IPS-NIHi7 (cell line): ENCODE results near the gene AGTR1.
"Not testable (repeated sequence)": the region's sequence is repeated elsewhere in the genome, so short reads cannot be mapped to it uniquely, and the experiment has no call there.

Source experiments
- DNase-seq: peaks from one replicate; pipeline ENCODE4 v3.0.0; 2012; ENCODE audit warnings: mixed read lengths; ENCODE audit errors: extremely low spot score

The AGTR1 gene

DNA sequence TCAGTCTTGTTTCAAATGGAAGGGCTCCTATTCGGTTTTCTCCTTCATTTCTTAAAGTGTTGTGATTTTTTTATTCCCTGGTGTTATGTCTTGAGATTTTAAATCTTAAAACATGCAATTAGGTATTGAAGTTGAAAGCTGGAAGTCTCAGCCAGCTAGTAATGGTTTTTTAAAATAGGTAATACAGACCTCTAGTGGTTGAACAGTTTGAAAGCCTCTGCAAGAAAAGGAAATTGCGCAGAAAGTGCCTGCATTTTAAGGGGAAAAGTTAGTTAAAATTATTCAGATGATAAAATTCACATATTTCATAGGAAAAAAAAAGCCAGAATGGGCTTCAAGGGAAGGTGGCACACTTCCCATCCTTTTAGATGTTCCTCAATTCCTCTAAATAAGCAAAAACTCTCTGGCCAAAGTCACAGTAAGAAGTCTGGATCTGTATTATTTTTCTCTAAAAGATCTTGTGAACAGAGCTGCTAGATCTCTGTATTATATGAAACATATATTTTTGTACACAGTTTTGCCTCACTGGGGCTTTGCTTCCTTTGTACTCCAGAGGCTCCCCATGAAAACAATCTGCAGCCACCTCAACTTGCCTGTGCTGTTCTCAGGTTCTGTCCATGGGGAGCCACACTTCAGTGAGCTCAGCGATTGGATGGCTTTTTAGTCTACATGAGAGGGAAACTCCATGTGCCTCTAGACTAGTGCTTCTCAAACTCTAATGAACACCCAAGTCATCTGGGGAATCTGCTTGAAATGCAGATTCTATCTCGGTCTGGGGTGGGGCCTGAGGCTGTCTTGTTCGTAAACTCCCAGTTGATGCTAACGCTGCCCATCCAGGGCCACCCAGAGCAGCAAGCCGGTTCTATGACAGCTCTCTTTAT, 21.5 kb downstream of the AGTR1 start:
- peak; percentile 20 for DNase-seq

DNA sequence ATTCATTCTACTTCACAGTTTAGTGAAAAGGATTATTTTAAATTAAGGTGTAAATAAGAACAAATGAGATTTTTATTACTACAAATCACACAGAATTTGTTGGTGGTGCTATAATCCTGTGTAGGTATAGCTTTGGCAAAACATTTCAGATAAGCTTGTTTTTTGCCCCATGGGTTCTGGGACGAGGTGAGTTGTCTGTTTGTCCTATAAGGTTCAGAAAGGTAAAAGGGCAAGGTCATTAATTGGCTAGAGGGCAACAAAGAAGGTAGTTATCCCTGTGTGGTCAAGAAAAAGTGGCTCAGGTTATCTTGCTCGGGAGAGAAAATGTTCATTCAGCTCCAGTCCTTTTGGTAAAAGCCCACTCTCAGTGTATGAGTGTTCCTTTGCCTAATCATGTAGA, 23.2 kb downstream of the AGTR1 start:
- DNase-seq: no peak

DNA sequence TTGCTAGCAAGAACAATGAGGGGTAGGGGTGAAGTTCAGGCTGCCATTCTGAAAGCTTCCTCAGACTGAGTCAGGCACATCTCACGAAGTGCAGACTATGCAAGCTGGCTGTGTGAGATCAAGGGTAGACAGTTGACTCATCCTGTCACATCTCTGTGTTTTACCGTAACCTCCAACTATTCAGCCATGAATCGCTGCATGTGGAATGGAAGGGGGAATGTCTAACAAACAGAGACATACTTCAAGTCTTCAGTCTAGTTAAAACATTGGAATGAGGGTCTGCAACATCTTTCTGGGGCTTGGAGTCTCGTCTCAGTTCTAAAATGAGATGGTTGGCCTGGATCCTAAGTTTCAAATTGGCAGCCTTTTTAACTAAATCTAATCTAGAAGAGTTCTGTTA, 25.9 kb downstream of the AGTR1 start:
- no peak for DNase-seq

DNA sequence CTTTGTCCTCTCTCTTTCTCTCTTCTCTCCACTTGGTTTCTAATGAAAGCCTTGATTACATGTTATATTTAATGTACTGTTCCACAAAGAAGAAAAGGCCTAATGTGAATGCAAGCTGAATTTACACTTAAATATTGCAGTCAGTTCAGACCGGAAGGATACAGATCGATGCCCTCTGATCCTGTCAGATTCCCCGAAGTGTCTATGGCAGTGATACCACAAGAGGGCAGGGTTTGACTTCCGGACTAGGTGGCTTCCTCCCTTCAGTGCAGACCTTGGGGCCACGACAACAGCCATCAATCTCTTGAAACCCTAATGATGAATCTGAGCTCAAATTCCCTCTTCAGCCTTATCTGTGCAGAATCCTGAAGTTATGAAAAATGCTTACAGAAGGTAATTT, 29.5 kb downstream of the AGTR1 start:
- peak; percentile 72 for DNase-seq

DNA sequence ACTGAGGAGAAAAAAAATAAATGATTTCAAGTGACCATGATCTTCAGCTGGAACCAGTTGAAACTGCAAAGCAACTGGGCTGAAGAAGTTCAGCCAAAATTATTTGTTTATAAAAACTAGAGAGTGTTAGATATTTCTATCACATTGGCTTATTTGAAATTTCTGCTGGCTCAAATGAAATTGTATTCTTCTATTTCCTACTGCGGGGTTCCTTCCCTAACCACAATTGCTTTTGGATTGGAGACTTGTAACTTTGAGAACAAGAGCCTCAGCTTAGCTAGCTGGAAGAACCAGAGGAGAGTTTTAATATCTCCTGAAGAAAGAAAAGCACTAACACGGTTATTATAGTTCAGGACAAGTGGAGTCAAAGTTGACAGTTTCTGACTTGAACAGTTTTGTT, 31.1 kb downstream of the AGTR1 start:
- no peak for DNase-seq

DNA sequence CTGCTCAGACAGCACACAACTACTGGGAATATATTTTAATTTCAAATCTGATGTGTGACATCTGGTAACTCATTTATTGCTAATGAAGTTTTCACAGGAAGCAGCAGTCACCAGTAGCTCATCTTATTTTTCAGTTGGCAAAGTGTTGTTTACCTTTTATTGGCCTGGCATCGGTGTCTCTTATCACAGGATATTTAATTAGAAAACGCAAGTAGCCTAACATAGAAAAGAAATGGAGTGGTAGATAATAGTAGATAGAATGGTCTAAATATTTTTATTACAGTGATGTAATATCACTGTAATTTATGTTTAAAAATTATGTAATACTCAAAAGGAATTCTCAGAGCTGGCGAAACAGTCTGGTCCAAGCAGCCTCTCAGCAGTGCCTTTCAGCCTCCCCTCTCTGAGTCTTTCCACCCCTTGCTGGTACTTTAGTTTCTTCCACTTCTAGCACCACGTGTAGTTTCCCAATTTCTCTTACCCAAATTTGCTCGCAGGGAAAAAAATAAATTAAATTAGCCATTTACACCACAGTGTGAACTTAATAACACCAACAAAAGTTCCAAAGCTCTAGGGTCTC, 31.9 kb downstream of the AGTR1 start:
- DNase-seq: no peak

DNA sequence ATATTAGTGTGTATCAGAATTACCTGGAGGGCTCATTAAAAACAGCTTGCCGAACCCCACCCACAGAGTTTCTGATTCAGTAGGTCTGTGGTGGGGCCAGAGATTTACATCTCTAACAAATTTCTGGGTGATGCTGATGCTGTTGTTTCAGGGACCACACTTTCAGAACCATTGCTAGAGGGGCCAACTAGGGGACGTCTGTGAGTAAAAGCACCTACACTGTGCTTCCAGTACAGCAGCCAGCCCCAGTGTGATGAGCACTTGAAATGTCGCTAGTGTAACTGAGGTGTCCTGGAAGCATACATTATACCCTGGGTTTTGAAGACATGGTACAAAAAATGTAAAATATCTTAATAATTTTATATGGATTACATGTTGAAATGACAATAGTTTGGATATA, 33.0 kb downstream of the AGTR1 start:
- no peak for DNase-seq

DNA sequence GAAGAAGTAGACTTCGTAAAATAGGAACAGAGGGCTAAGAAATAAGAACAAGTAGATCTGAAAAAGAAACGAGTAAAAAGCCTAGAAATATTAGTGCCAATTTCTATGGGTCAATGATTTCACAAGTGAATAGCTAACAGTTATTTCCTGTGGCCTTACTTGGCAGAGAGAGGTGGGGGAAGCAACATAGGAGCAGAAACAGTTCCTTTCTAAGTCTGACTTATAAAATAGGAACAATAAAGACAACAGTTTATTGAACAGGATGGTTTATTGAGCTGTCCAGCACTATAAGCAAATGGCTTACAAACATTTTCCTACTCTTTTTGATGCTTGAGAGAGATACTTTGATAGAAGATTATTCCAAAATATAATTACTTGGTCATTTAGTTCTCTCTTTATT, 37.9 kb downstream of the AGTR1 start:
- no peak for DNase-seq

DNA sequence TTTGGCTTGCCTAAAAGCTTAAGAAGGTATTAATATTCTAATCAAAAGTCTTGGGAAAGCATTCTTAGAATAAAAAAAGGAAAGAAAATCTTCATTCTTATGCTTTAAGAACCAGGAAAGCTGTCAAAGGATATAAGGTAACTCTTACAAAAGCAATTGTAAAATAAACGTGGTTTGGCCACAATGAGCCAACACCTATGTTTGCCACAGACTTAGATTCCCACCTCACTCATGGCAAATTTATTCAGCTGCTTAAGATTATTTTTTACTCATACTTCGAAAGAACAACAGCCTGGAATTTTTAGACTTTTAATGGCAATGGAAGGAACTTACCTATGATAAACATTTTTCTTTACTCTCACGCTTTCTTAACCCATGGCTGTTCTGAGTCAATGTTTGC, 38.4 kb downstream of the AGTR1 start:
- no peak for DNase-seq

DNA sequence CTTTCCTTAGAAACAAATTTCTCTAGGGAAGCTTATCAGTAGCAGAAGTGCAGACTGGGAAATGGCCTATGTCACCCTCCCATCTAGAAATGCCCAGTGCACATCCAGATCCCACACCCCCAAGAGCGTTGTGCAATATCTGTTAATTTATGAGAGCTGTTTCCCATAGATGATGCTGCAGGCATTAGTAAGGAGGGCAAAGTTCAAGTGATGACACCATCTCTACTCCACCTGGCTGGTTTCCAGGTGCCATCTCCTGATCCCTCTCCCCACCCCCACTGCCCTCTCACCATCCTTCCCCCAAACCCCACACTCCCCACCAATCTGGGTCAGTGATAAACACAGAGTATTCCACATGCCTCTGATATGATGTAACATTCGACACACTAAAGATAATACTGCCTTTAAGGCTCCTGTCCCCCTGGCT, 39.4 kb downstream of the AGTR1 start:
- no peak for DNase-seq

DNA sequence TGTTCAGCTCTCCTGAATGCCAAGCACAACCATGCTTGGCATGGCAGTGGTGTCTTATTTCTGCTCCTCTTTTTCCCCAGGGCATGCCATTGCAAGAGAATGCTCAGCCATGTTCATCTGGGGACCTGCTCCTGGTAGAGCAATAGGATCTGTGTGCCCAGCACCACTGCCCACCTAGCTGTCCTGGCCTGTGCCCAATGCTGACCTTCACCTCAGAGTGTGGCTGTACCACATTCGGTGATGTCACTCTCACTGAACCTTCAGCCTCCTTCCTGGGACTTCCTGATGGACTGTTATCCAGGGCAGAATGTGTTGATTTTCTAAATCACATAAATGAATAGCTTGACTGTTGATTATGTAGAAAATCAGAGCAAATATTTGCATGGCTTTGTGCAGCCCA, 42.0 kb downstream of the AGTR1 start:
- DNase-seq: no peak

DNA sequence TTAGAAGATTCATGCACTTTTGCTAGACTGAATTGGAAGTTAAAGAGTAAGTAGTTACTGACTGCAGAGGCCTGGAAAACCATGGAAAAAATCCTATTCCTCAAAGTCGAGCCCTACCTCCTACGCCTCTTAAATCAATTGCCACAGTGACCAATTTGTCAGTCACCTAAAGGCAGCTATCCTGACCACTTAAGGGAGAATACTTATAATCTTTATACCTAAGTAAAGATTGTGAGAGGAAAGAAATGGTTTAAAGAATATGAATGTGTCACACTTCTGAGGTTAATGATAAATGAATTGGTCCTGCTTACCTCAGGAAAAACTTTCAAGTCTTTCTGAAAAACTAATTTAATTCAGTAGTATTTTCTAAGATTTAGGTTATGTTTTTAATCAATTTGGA, 42.6 kb downstream of the AGTR1 start:
- DNase-seq: no peak

DNA sequence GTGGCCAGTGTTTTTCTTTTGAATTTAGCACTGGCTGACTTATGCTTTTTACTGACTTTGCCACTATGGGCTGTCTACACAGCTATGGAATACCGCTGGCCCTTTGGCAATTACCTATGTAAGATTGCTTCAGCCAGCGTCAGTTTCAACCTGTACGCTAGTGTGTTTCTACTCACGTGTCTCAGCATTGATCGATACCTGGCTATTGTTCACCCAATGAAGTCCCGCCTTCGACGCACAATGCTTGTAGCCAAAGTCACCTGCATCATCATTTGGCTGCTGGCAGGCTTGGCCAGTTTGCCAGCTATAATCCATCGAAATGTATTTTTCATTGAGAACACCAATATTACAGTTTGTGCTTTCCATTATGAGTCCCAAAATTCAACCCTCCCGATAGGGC, 43.5 kb downstream of the AGTR1 start:
- DNase-seq: no peak

DNA sequence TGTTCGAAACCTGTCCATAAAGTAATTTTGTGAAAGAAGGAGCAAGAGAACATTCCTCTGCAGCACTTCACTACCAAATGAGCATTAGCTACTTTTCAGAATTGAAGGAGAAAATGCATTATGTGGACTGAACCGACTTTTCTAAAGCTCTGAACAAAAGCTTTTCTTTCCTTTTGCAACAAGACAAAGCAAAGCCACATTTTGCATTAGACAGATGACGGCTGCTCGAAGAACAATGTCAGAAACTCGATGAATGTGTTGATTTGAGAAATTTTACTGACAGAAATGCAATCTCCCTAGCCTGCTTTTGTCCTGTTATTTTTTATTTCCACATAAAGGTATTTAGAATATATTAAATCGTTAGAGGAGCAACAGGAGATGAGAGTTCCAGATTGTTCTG, 44.4 kb downstream of the AGTR1 start:
- no peak for DNase-seq

DNA sequence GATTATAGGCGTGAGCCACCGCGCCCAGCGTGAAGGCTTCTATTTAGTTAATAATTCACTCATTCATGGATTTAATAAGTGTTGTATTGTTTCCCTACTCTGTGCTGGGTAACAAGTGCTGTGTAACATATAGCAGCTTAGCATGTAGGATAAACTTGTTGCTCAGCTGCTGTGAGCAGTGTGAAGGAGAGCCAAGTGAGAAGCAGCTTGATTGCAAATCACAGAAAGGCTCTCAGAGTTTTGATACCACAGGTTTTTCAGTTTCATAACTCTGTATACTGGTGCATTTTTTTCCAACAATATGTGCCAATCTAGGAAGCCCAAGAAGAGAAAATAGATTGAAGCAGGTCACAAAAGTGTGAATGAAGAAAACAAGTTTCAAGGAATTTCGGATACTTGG, 48.4 kb downstream of the AGTR1 start:
- DNase-seq: no peak

DNA sequence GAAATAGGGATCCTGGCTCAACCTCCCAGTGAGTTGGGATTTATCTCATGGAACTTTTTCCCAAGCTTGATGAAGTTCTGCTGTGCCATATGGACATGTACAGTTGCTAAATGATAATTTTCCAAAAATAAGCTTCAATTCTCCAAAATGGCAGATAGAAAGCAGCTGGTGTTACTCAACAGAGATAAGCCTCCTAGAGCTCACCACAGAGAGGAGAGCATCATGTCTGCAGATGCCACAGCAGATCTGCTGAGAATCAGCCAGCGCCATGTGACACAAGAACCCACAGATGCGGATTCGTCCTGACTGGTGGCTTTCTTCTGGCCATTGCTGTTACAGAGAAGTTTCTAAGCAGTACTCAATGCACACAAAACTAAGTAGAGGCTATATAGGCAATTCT, 50.6 kb downstream of the AGTR1 start:
- no peak for DNase-seq

DNA sequence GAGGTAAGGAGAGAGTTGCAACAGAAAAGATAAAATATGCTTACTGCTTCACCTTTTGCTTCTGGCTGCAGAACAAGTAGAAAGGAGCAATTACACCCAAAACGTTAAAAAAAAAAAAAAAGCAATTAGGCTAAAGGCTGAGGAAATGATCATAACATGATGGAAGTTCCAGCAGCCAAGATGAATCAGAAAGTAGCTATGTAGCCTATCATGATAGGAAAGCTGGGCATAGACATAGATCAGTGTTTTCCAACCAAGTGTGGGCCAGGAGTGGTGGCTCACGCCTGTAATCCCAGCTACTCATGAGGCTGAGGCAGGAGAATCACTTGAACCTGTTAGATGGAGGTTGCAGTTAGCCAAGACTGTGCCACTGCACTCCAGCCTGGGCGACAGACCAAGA, 52.6 kb downstream of the AGTR1 start:
- no peak for DNase-seq

DNA sequence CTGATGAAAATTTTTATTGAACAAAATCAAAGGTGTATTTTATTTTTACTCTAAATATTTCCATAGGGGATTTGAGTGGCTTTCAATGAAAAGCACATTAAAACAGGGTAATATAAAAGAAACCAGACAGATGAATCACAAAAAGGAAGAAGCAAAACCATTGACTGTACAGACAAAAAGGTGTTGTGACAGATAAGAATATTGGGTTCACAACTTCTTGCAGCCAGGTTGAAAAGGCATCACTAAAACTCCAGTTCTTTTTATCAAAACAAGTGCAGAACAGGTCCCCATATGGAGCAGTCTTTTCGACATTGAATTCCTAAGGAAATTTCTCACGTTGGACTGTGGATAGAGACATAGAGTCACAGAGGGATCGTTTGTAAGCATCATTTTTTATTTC, 53.8 kb downstream of the AGTR1 start:
- DNase-seq: no peak

DNA sequence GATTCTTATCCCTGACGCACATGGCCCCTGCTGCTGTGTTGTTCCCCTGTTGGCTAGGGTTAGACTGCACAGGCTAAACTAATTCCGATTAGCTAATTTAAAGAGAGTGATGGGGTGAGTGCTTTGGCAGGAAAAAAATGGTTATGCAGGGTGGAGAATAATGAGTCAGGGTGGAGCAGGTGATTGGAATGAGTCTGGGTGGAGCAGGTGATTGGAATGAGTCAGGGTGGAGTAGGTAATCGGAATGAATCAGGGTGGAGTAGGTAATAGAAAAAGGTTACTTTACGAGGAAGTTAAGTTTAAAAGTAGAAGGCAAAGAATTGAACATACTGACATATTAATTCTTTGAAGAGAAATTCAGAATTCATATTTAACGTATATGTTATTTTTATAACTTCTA, 55.7 kb downstream of the AGTR1 start:
- DNase-seq: not testable (repeated sequence)

DNA sequence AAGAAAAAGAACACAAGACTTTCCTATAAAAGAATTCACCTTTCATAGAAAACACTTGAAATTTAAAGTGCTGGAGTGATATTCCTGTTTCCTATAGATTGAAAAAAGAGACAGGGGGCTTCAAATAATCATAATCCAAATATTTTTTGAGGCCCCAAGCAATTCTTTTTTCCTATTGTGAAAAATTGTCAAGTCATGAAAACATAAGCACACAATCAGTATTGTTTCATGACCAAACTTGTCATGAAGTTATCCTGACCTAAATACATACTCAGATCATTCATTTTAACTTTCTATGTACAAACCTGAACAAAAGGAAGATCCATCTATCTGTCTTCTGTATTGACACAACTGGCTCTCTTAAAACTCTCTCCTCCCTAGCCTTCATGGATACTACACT, 57.9 kb downstream of the AGTR1 start:
- no peak for DNase-seq

DNA sequence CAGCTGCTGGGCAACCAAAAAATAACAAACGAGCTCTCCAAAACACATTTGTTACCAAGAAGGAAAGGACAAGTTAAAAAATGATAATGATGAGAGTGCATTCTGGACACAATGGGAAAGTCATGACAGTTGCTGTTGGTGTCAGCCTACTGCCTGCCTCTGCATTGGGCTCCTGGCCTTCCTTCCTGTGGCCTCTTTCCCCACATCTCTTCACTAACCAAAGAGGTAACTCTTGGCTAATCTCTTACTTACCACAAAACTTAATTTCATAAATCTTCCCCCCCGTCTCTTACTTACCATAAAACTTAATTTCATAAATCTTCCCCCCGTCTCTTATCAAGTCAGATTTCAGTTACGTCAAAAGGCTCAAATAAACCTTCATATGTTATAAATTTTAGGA, 58.6 kb downstream of the AGTR1 start:
- DNase-seq: no peak

DNA sequence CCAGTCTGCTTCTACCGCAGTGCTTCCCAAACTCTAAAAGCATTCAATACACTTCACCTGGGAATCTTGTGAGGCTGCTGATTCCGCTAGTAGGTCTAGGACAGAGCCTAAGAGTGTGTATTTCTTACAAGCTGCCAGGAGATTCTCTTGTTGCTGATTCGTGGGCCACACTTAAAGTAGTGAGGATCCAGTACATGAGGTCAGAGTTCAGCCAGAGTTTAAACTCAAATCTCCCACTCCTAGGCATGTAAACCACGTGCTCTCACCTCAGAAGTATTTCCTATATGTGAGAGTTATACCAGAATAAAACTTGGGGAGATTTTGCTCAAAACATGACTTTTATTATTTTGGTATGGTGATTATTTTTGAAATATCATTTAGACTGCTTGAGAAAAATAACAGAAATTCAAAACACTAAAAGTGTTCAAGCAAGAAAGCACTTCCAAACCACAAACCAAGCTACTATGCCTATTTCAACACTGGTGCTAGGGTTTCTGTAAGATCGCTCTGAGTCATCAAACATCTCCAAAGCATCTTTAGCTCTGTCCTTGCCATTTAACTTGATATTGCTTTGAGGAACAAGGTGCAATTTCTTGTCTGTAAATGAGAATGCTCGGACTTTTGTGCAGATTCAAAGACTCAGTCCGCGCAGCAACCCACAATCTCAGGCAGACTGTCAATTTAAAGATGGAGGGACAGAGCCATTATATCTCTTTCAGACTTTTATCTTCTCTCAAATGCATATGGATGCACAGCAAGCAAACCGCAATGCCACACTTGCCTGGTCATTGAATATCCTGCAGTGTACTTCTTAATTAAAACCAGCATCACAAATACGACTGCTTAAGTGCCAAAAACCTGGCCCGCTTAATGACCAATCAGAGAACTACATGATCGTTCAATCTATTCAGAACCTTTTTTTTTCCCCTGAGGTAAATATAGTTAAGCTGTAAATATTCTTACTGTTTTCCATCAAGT, 59.8 kb downstream of the AGTR1 start:
- DNase-seq: no peak
